Activated naive CD4-positive, alpha-beta T cell treated with anti-CD3 and anti-CD28 coated beads, Interleukin-2, amount 50 U/mL, for 24 hours (primary cell): ENCODE results near the gene PKP3.
A peak's percentile ranks its signal among the peaks of the same experiment; 100 is the strongest.

Source experiments
- H3K27ac Mint-ChIP-seq: one replicate; pipeline ENCODE4 v1.8.0; 2021; ENCODE audit warnings: mild to moderate bottlenecking, mixed read lengths
- H3K27me3 Mint-ChIP-seq: one replicate; pipeline ENCODE4 v1.8.0; 2021; ENCODE audit warnings: mixed read lengths
- H3K36me3 Mint-ChIP-seq: one replicate; pipeline ENCODE4 v1.8.0; 2021; ENCODE audit warnings: mixed read lengths
- H3K4me1 Mint-ChIP-seq: one replicate; pipeline ENCODE4 v1.8.0; 2021; ENCODE audit warnings: mixed read lengths
- H3K4me3 Mint-ChIP-seq: one replicate; pipeline ENCODE4 v1.8.0; 2021; ENCODE audit warnings: mild to moderate bottlenecking, mixed read lengths
- H3K9me3 Mint-ChIP-seq: one replicate; pipeline ENCODE4 v1.8.0; 2021; ENCODE audit warnings: mixed read lengths

PKP3 gene

GRCh38 chr11:447923-448731 lies 54.1 kb downstream of the PKP3 start:
- H3K4me1 Mint-ChIP-seq: peaks cover 14% of the 10 kb centered on the region
- H3K4me3 Mint-ChIP-seq: peak overlapping the region; percentile 88
- peak overlapping the region; percentile 87 for H3K27ac Mint-ChIP-seq
- H3K36me3 Mint-ChIP-seq: no peaks in the 10 kb centered on the region
- no peaks in the 10 kb centered on the region for H3K9me3 Mint-ChIP-seq
- no peaks in the 10 kb centered on the region for H3K27me3 Mint-ChIP-seq

DNA sequence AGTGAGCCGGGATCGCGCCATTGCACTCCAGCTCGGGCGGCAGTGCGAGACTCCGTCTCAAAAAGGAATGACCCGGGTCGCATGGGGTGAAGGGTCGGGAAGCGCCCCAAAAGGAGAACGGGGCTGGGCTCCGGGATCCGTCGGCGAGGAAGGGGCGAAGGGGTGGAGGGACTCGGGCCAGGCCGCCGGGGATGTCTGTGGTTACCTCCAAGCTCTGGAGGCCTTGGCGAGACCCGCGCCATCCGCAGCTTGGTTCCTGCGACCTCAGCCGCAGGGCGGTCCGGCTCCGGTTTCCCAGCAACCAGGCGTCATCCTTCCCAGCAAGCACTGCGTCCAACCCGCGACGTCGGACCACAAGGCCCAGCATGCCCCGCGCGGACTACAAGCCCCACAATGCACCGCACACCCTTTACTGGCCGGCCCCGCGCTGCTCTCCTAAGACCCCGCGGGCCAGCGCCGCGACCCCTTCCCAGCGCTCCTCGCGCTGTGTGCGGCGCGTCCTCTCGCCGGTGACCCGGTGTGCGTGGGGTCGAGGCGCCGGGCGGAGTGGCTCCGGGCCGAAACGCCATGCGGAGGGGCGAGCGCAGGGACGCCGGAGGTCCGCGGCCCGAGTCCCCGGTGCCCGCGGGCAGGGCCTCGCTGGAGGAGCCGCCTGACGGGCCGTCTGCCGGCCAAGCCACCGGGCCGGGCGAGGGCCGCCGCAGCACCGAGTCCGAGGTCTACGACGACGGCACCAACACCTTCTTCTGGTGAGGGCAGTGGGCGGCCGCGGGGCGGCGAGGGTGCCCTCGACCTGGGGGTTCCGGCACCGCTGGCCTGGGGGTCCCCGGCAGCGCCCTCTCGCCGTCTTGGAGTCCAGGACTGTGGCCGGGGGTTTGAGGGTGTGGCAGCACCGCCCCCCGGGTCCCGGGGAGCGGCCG lies 56.1 kb downstream of the PKP3 start, which contains the start of gene PTDSS2:
Gene PTDSS2, plus strand, starts transcription at position 391 of the 920 bp plus-strand sequence. Its CDS starts 177 bp downstream, at position 568.
- H3K36me3 Mint-ChIP-seq: no peaks in the 10 kb centered on the region
- no peaks in the 10 kb centered on the region for H3K9me3 Mint-ChIP-seq
- peaks cover 14% of the 10 kb centered on the region for H3K4me1 Mint-ChIP-seq
- H3K27ac Mint-ChIP-seq: peak within 1 kb of the TSS; percentile 87
- H3K4me3 Mint-ChIP-seq: peak within 1 kb of the TSS; percentile 94
- H3K27me3 Mint-ChIP-seq: no peaks in the 10 kb centered on the region

GRCh38 chr11:450809-451451 lies 56.9 kb downstream of the PKP3 start:
- Mint-ChIP-seq H3K27me3 (no peaks in the 10 kb centered on the region), H3K9me3 (no peaks in the 10 kb centered on the region), H3K27ac (peak overlapping the region; percentile 87), H3K36me3 (no peaks in the 10 kb centered on the region), H3K4me3 (peak overlapping the region; percentile 94), H3K4me1 (peaks cover 19% of the 10 kb centered on the region)

DNA sequence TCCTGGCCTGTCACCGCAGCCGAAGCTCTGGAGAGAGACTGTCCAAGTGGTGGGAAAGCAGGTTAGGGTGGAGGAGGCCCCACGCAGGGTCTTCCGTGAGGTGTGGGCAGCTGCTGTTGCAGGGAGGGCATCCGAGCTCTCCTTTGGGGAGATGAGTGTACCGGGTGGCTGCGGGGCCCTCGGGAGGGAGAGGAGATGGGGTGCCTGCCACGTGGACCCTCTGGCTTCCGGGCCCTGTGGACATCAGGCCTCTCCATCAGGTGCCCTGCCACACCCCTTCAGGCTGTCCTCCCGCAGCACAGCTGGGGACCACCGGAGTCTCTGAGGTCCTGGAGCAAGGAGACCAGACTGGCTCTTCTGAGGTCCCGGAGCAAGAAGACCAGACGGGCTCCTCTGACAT lies 57.7 kb downstream of the PKP3 start:
- Mint-ChIP-seq H3K27ac (no peak overlapping the region), H3K4me1 (peaks cover 27% of the 10 kb centered on the region), H3K36me3 (no peaks in the 10 kb centered on the region), H3K4me3 (peak overlapping the region; percentile 94), H3K9me3 (no peaks in the 10 kb centered on the region), H3K27me3 (no peaks in the 10 kb centered on the region)

- Mint-ChIP-seq H3K9me3 (no peaks in the 10 kb centered on the region), H3K27ac (no peak overlapping the region), H3K4me1 (peaks cover 33% of the 10 kb centered on the region), H3K27me3 (no peaks in the 10 kb centered on the region), H3K36me3 (no peaks in the 10 kb centered on the region), H3K4me3 (no peak overlapping the region)
These were observed 58.3 kb downstream of the PKP3 start for GRCh38 chr11:452203-452744.

DNA sequence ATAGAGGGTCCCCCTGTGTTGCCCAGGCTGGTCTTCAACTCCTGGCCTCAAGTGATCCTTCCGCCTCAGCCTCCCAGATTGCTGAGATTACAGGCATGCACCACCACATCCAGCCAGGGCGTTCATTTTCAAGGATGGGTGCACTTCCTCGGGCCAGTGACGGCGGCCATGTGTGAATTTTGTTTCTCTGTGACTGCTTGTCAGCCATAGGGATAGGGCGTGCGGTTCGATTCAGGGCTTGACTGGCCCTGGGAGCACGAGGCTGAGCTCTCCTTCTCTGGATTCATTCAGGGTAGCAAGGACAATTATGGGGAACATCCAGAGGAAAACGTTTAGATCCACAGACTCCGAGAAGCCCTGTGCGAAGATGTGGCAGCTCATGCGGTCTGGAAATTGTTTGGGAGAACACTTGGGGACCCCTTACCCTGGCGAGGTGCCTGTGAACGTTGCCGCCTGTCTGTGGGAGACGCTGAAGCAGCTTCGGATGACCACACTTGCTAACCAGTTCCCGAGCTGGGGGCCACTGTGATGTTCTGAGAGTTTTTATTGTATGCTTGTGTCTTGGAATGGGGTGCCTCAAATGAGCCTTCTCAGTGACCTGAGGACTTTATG lies 59.0 kb downstream of the PKP3 start:
- H3K36me3 Mint-ChIP-seq: no peaks in the 10 kb centered on the region
- H3K4me1 Mint-ChIP-seq: peaks cover 40% of the 10 kb centered on the region
- H3K9me3 Mint-ChIP-seq: no peaks in the 10 kb centered on the region
- no peak overlapping the region for H3K27ac Mint-ChIP-seq
- no peaks in the 10 kb centered on the region for H3K27me3 Mint-ChIP-seq
- no peak overlapping the region for H3K4me3 Mint-ChIP-seq

DNA sequence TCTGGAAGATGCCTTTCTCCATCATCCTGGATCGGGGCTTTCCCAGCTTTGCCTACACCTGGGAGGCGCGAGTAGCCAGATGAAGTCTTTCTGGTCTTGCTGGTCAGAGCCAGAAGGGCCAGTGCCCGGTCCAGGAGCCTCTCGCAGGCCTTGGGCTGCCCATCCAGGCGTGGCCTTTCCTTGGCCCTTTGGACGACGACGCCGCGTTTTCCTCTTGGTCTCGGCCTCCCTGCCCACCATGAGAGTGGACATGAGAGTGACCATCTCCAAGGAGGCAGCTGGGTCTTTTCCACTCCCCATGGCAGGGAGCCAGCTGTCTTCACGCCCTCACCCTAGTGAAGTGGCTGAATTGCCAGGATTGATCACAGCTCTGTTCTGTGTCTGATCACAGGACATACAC lies 59.6 kb downstream of the PKP3 start:
- H3K4me3 Mint-ChIP-seq: no peak overlapping the region
- no peaks in the 10 kb centered on the region for H3K36me3 Mint-ChIP-seq
- H3K27ac Mint-ChIP-seq: no peak overlapping the region
- no peaks in the 10 kb centered on the region for H3K27me3 Mint-ChIP-seq
- H3K9me3 Mint-ChIP-seq: no peaks in the 10 kb centered on the region
- peaks cover 40% of the 10 kb centered on the region for H3K4me1 Mint-ChIP-seq

DNA sequence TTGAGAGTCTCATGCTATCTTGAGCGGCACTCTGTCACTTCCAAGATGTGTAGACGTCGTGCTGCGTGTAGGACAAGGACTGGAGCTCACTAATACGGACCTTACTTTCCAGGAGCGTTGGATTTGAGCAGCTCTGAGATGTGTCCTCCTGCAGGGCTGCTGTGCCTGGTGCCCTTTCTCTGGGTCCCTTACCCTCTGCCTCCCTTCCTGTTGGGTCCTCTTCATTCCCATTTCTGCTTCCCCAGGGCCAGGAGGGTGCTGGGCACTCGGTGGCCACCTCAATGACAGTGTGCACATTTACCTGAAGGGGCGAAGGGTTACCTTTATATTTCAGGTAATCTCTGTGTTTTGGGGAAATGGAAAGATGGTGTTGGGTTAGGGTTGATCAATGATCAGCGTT lies 60.0 kb downstream of the PKP3 start:
- Mint-ChIP-seq H3K36me3 (no peaks in the 10 kb centered on the region), H3K4me3 (no peak overlapping the region)

More for the DNA sequence above, 60.0 kb downstream of the PKP3 start:
- no peaks in the 10 kb centered on the region for H3K9me3 Mint-ChIP-seq
- peaks cover 36% of the 10 kb centered on the region for H3K4me1 Mint-ChIP-seq
- H3K27ac Mint-ChIP-seq: no peak overlapping the region
- no peaks in the 10 kb centered on the region for H3K27me3 Mint-ChIP-seq
